HG03571 (cell line): ENCODE data around the gene TMED10.
"Not testable (repeated sequence)": the region's sequence is repeated elsewhere in the genome, so short reads cannot be mapped to it uniquely, and the experiment has no call there.

ENCODE experiments used
- ATAC-seq: cut with Tn5 transposase; IDR thresholded peaks from one replicate; pipeline ENCODE4 v1.9.1; 2021; ENCODE audit not compliant: unreplicated experiment

TMED10 gene

GRCh38 chr14:75191100-75191499, 14.7 kb upstream of the TMED10 start:
- no peak for ATAC-seq

DNA sequence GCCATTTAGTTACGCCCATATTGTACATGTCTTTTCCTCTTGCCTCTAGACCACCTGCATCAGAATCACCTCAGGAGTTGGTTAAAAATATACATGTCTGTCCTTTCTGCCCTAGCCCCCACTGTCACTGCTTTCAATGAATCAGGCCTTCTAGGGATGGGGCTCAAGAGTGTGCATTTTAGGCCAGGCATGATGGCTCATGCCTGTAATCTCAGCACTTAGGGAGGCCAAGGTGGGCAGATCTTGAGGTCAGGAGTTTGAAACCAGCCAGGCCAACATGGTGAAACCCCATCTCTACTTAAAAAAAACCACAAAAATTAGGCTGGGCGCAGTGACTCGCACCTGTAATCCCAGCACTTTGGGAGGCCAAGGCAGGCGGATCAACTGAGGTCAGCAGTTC, 13.6 kb upstream of the TMED10 start:
- ATAC-seq: no peak

- no peak for ATAC-seq
Measured at GRCh38 chr14:75188520-75189268, 12.3 kb upstream of the TMED10 start.

- ATAC-seq: no peak
Measured at GRCh38 chr14:75188086-75188485, 11.7 kb upstream of the TMED10 start.

GRCh38 chr14:75186953-75187352, 10.5 kb upstream of the TMED10 start:
- ATAC-seq: no peak

DNA sequence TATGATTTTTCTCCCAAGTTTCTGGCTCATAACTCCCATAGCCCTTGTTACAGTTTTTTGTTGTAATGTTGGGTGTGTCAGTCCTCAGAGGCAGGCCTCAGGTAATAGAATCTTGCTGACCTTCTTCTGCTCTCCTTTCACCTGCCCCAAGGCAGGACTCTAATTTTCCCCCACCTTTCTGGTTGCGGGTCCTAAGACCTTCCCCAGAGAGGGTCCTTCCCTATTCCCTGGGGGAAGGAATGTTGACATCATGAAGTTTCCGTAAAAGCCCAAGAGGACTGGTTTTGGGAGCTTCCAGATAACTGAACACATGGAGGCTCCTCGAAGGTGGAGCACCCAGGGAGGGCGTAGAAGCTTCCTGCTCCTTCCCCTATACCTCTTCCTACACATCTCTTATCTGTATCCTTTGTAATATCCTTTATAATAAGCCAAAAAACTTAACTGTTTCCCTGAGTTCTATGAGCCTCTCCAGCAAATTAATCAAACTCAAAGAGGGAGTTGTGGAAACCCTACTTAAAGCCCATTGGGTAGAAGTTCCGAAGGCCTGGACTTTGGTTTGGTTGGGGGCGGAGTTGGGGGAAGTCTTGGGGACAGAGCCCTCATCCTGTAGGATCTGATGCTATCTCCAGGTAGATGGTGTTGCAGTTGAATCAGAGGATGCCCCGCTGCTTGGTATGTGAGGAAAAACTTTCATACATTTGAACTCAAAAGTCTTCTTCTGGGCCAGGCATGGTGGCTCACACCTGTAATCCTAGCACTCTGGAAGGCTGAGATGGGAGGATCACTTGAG, 9.0 kb upstream of the TMED10 start:
- no peak for ATAC-seq

GRCh38 chr14:75184492-75184891, 8.1 kb upstream of the TMED10 start:
- no peak for ATAC-seq

- ATAC-seq: no peak
Measured at GRCh38 chr14:75184039-75184438, 7.6 kb upstream of the TMED10 start.

GRCh38 chr14:75183225-75183624, 6.8 kb upstream of the TMED10 start:
- no peak for ATAC-seq

GRCh38 chr14:75182821-75183220, 6.4 kb upstream of the TMED10 start:
- ATAC-seq: no peak

- not testable (repeated sequence) for ATAC-seq
Measured at GRCh38 chr14:75182163-75182562, 5.8 kb upstream of the TMED10 start.

GRCh38 chr14:75181293-75182062, 5.1 kb upstream of the TMED10 start:
- no peak for ATAC-seq

- ATAC-seq: peak; percentile 5
Measured at GRCh38 chr14:75175677-75176141, 703 bp downstream of the TMED10 start.

DNA sequence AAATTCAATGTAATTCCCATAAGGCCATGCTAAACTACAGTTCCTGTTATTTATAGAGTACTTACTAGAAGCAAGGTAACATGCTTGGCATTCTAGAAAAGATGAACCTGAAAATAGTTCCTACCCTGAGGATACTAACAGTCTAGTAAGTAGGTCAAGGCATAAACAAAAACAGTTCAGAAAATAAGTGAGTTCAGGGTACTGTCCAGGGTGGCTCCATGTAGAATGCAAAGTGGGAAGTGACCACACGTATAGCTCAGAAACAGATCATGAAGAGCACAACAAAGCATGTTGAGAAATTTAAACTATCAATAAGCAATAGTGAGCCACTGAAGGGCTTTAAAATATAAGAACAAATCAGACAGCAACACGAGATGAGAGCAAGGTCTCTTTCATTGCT, 2.3 kb downstream of the TMED10 start:
- ATAC-seq: no peak

DNA sequence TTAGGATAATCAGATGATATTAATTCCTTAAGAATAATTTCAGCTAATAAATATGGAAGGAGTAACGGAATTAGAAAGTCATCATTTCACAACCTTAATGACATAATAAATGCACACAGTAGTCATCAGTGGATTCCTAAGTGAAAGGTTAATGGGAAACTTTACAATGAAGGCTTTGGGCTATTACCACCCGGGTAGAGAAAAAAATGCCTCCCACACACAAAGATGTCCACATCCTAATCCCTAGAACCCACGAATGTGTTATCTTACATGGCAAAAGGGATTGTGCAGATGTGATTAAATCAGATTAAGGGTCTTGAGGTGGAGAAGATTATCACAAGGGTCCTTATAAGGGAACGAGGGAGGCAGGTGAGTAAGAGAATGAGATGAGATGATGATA, 5.6 kb downstream of the TMED10 start:
- ATAC-seq: no peak

GRCh38 chr14:75168586-75169335, 7.7 kb downstream of the TMED10 start:
- no peak for ATAC-seq

- ATAC-seq: no peak
Measured at GRCh38 chr14:75167325-75167724, 9.1 kb downstream of the TMED10 start.

- ATAC-seq: no peak
Measured at GRCh38 chr14:75165586-75166391, 10.6 kb downstream of the TMED10 start.

- no peak for ATAC-seq
Measured at GRCh38 chr14:75164809-75165208, 11.6 kb downstream of the TMED10 start.

DNA sequence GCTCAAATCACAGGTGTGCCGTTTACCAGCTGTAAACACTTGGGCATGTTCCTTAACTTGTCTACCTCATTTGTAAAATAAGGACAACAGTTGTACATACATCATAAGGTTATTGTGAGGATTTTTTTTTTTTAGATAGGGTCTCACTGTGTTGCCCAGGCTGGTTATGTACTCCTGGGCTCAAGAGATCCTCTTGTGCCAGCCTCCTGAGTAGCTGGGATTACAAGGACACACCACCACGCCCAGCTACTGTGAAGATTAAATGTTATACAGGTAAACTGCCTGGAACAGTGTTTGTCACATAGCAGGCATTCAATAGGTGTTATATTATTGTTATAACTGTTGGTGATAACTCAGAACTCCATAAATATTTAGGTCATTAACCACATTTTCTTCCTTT, 12.7 kb downstream of the TMED10 start:
- no peak for ATAC-seq
